Right forelimb (tissue), 1 donor: ENCODE measurements around the gene RINL.

ENCODE experiments used
- DNase-seq: peaks from one replicate; pipeline ENCODE4 v3.0.0-alpha.2; 2018

Gene RINL

DNA sequence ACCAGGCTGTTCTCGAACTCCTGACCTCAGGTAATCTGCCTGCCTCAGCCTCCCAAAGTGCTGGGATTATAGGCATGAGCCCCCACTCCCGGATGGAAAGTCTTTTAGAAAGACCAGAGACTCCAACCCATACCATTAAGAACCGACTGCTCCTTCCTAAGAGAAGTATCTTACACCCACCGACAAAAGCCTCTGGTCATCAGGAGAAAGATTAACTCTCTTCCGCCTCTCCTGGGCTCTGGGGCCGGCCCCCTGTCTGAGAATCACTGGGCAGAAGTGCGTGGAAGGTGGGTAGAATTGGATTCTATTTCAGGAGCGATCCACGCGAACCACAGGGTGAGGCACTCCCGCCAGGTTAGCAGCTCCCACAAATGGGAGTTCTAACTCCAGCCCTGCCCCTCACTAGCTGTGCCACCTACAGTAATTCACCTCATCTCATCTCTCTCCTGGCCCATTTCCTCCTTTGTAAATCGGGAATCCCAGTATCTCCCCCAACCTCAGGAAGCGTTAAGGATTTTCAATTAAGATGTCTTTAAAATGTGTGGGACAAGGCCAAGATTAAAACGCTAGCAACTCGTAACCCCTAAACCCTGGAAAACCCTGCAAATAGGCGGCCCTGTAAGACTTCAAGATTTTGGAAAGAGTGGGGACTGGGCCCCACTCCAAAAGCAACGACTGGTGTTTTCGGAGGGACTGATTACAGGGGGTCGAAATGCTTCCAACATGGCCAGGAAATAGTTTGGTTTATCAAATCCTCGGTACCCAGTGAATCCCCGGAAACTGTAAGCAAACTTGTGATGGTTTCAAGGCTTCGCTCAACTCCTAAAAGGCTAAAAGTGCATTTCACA, 29.6 kb downstream of the RINL start:
- DNase-seq: no peak

GRCh38 chr19:38846097-38846496, 32.0 kb downstream of the RINL start:
- DNase-seq: no peak

DNA sequence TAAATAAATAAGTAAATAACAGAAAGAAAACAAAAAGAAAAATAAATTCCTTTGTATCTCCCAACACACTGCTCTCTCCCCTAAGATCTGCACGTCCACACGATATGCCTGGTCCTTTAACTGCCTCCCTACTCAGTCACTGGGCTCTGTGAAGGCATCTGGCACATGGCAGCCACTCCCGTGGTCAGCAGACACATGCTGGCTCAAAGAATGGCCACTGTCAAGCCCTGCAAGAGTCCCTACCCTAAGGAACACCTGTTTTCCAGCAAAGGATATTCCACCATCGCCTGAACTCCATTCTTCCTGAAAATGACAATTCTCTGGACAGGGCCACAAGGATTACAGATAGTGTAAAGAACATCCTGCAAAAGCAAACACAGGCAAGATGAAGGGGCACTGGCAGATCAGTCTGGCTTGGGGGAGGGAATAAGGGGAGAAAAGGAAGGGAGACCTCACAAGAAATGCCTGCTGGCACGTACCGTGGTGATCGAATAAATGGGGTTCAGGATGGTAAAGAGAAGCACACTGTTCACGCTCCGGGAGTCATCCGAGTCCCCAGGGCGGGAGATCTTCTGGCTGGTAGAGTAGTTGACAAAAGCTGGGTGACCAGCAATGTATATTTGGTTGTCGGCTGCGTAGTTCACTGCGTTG, 32.6 kb downstream of the RINL start:
- no peak for DNase-seq

DNA sequence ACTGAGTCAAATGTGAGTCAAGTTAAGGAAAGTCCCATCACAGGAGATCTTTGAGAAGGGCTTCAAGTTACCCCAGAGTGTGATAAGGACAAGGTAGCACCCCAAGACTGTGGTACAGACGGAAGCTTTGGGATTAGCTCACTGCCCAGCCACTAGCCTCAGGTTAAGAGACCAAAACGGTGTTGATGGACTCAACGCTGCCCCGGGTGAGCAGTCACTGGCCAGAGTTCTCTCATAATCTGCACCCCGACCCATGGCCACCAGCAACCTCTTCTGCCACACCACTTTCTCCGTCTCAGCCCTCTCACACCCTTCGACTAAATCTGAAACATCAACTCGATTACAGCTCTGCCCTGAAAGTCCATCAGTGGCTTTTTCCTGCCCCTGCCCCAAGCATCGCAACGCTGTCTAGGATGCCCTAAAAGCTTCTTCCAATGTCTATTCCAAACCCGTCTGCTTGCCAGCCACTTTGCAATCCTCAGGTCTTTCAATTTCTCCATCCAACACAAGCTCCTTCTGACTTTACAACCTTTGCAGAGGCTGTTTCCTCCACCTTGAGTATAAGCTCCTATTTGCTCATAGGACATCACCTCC, 33.9 kb downstream of the RINL start:
- DNase-seq: no peak

GRCh38 chr19:38843175-38843758, 34.8 kb downstream of the RINL start:
- no peak for DNase-seq

DNA sequence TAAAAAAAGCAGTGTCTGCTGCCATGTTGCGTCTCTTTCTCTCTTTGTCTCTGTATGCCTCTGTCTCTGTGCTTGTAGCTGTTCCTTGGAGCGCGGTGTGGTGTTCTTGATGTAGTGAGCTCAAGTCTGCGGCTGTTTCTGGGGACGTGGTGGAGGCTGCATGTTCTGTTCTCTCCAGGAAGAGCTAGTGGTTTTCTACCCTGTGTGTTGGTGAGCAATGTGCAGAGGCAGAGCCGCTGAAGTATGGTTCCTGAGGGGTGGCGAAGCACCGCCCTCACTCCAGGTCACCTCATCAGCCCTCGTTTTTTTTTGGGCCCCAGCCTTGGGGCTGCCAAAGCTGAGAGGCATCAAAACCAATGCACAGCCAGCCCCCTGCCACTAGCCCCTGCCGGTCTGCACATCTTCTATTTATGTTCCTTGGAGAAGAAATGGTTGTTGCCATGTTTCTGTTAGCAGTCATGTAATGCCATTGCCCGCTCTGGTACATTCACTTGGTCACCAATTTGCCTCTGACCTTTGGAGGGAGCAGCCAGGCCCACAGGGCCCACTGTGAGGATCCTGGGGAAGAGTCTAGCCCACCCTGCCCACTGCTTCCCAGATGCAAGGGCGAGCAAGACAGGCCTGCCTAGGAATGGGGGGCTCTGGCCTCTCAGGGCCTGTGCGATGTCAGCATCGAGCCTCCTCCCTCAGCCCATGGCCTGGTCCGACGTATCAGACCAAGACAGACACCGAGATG, 35.5 kb downstream of the RINL start:
- DNase-seq: no peak

GRCh38 chr19:38841787-38842438, 36.2 kb downstream of the RINL start:
- no peak for DNase-seq

DNA sequence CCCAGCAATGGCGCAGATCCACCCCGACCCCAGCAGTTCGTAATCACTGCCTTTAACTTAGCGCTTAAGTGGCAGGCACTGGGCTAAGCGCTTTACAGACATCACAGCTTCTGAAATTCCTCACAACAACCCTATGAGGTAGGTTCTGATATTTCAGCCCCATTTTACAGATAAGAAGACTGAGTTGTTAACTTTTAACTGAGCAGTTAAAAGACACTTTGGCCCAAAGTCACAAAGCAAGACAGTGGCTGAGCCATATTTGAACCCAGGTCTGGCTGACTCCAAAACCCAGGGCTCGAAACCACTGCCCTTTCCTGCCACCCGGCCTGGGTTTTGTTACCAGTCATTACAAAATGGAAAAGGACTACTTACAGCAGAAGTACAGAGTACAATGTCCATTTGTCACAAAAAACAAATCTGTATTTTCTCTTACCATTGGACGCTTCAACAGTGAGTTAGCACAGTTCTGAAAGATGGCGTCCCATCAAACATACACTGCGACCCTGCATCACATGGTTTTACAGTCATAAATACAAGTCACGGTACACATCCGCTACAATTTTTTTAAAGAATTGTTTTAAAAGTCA, 36.8 kb downstream of the RINL start:
- DNase-seq: no peak

DNA sequence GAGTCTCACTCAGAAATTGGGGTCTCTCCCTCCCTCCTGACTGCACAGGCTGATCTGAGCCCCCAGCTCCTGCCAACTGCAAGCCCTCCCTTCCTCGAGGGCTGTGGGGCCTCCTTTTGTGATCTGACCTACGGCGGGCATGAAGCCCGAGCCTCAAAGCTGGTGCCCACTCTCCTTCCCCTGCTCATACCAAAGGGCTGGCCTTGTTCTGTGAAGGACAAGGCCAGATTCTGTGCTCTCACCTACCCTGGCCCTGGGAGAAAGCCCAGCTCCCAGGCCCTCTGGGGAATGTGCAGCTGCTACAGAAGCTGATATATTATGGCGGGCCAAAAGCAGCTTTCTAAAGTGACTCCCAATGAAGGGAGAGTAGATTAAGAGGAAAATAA, 37.5 kb downstream of the RINL start:
- no peak for DNase-seq

DNA sequence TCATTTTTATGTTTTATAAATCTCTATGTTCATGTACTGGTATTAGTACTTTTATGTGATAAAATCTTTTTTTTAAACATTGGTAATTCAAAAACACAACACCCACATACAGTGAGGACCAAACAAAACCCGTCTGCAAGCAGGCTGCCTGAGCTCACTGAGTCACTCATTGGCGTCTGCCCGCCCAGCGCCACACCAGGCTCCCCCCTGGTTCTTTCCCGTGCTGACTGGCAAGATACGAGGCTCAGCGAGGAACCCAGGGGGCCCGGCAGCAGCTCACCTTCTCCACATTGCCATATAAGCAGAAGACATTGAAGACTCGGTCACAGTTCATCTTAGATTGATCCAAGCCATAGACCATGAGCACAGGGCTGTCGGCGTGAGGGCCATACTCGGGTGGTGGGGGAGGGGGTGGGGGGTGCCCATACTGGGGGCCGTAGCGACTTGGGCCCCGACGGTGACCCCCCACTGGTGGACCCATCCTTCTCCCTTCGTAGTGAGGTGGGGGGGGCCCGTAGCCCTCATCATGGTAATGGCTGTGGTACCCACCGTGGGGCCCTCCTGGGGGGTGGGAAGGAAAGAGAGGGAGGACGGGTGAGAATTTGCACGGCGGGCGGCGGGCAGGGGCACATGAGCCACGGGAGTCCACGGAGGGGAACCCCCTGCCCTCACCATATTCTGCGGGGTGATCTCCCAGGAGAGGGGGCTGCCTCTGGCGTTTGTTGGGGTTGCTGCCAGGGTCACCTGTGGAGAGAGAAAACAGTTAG, 38.1 kb downstream of the RINL start:
- DNase-seq: no peak

DNA sequence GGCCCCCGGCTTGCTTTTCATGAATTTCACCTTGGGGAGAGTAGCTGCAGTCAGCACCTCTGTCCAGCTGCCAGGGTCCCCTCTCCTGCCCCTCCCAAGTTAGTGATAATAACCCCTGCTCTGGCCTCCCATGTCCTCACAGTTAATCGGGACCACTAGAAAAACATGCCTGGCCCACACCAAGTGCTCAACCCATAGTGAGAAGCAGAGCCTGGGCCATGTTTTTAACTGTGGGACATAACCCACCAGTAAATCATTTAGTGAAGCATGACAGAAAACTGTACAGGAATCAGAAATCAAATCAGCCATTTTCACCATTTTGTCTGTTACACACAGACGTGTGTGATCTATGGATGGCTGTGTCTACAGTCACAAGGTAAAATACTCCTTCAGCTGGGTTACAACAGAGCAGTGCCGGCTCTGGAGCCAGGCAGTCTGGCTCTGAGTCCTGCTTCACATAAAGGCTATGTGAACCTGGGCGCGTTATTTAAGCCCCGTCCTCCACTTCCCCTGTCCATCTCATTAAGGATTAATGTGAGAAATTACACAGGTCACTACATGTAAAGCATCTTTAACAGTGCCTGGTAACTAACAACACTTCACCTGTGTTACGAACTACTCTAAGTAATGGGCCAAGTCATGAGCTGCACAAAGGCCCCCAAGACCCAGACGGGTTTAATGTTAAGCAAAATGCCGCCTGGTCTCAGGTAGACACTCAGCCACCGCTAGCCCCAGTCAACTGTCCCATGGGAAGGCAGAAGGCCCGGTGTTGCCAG, 38.9 kb downstream of the RINL start:
- no peak for DNase-seq

DNA sequence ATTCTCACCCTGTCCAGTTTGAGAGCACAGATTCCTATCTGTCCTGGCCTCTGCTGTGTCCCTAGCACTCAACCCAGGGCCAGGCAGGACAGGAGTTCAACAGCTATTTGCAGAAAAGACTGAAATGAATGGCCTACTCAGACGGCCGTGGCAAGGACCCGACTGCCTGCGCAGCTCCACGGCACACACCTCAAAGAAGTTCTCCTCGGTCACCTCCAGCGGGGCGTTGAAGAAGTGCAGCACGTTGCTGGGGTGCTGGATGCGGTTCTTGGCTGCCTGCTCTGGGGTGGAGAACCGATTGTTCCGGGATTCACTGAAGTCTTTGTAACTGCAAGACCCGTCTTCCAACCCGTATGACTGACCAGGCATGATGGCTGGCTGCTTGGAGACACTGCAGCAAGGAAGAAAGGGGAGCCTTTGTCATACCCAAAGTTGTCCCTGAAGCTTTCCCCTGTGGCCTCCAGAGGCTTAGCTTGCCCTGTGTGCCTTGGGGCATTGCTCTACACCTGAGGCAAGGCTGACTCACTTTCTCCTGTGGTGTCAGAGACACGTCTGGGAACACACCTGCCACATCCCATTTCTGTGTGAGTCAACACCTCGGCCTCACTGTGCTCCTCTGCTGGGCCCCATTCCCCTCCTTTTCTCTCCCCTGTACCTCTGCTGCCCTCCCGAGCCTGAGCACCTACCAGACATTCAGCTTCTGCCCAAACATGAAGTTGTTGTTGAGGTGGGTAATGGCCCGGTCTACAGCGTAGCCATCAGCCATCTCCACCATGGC, 39.7 kb downstream of the RINL start:
- no peak for DNase-seq

DNA sequence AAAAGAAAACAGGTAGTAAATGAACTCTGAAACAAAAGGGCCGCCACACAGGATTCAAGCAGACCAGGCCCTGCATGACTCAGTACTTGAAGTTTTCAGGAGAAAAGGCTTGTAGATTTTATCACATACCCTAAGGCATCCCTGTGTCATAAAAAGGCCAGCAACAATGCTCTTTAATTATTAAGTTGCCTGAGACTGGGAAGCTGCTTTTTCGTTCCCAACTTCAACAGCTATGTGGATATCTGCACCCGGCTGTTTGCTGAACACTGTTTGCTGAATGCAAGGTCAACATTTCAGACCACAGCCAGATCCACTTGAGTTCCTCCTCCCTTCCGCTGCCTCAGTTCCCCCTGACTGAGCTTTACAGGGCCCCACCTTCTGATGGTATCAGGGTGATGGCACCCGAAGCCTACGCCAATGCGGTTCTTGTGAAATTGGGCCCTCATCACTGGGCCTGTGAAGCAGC, 40.4 kb downstream of the RINL start:
- DNase-seq: no peak

DNA sequence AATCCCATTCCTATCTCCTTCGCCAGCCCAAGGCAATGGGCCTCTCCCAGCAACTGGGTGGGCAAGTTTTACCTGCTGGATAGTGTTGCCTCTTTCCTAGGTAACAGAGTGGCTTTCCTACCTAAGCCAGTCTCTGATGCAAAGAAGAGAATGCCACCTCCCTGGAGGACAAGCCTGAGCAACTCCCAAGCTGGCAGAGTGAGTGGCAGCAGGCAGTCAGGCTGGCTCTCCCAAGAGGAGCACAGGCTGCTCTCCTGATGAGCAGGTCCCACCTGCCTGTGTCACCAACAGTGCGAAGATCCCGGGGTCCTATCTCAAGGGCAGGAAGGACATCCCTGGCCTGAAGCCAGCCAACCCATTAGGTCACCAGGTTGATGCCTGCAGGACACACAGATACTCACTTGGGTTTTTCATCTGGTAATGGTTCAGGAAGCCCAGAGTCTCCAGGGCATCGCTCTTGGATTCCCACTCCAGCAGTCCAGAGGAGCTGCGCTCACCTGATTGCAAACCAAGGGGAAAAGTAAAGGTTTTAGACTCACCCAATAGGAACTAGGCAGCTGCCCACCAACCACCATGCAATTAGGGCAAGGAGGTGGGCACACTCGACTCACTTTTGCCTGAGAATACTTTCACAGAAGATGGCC, 41.0 kb downstream of the RINL start:
- no peak for DNase-seq

DNA sequence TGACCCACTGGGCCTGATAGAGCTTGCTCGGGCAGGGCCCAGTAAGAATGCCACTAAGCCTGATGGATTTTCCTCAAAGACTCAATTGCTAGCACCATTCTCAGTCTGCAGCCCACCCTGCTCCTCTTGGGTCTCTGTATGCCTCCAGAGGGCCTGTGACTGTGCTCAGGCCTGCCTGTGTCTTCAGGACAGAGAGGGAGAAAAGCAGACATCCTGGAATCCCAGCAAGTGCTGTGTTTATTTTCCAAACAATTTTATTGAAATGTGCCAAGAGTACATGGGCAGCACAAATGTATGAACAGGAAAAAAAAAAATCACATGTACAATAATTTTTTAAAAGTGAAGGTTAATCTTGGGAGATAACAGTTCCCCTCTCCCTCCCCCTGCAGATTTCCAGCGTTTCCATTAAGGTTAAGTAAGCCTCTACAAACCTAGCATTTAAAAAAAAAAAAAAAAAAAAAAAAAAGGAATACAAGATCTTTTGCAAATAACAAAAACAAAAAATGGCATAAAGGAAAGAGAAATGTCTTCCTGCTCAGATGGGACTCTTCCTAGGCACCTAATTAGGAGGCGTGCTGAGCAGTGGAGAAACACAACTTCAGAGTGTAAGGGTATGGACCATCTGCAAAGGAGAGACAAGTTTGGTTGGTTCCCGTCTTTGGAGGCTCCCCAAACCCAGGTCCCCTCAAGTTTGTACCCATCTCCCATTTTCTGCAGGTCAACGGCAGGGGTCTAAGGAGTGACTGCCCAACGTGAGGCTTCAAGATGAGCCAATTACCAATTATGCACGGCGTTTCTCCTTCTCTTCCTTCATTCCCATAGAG, 41.7 kb downstream of the RINL start:
- DNase-seq: no peak

DNA sequence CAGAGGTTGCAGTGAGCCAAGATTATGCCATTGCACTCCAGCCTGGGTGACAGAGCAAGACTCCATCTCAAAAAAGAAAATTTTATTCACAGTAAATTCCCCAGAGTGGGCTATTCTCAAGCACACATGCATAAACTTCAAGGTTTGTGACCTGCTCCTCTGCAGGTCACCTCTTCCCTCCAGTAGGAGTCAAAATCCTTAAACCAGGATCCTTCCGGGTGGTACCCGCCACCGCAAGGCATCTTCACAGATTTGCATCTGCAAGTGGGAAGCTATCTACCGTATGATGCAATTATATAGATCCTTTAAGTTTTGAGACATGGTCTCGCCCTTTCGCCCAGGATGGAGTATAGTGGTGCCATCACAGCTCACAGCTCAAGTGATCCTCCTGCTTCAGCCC, 43.5 kb downstream of the RINL start:
- no peak for DNase-seq

DNA sequence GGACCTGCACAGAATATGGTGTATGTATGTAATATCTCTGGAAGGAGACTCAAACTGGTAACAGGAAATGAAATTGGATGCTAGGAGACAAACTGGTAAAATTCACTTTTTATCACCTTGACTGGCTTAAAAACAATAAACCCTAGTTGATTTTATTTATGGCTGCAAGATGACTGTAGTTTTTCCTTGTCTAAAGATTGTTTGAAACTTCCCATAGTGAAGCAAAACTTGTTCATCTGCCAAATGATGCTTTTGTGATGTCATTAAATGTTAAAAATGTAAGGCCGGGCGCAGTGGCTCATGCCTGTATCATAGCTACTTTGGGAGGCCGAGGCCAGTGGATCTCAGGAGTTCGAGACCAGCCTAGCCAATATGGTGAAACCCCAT, 44.0 kb downstream of the RINL start:
- no peak for DNase-seq

DNA sequence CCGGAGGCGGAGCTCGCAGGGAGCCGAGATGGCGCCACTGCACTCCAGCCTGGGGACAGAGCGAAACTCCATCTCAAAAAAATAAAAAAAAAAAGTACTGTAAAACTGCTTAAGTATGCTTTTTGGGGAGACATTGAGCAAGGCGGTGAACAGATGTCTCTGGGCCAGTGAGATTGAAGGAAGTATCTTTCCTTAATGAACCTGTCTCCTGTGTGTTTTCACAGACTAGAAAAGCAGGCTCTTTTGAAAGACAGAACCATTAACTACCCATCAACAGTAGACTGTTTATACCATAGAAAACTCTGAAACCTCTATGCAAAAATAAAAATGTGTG, 45.0 kb downstream of the RINL start:
- DNase-seq: no peak
